ENCODE results near the gene GREM1.

DNA sequence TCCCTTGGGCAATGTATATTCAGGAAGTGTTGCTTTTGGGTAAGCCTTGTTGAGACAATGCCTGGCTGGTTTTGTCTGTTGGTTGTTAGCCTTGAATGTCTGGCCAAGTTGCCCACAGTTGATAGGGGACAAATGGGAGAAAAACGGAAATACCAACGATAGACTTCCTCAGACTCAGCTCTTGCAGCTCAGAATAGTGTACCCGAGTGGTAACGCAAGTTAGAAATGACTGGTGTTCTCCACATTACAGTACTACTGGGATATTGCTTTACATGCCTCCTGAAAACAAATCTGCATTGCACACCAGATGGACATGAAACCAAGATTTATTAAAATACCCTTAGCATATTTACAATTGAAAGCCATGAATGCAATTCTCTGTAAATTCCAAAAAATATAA, 47.4 kb downstream of the GREM1 start:
- TF ChIP-seq, protein P1, sequence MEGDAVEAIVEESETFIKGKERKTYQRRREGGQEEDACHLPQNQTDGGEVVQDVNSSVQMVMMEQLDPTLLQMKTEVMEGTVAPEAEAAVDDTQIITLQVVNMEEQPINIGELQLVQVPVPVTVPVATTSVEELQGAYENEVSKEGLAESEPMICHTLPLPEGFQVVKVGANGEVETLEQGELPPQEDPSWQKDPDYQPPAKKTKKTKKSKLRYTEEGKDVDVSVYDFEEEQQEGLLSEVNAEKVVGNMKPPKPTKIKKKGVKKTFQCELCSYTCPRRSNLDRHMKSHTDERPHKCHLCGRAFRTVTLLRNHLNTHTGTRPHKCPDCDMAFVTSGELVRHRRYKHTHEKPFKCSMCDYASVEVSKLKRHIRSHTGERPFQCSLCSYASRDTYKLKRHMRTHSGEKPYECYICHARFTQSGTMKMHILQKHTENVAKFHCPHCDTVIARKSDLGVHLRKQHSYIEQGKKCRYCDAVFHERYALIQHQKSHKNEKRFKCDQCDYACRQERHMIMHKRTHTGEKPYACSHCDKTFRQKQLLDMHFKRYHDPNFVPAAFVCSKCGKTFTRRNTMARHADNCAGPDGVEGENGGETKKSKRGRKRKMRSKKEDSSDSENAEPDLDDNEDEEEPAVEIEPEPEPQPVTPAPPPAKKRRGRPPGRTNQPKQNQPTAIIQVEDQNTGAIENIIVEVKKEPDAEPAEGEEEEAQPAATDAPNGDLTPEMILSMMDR (IDR thresholded peaks at IDR 0.05) = no peak
- TF ChIP-seq POLR2A (IDR thresholded peaks at IDR 0.05) (no peak), POLR2AphosphoS5 (IDR thresholded peaks at IDR 0.05) (no peak)
